Posterior vena cava (tissue), 2 donors: ENCODE results near the gene CAMTA1. TPM values are rescaled to one million over a fixed set of nuclear protein-coding genes. Genes with fewer than 3 reads are reported as not detected.
A peak's percentile ranks its signal among the peaks of the same experiment; 100 is the strongest.

Experiments used
- DNase-seq: peaks from one replicate; pipeline ENCODE4 v3.0.0-alpha.2; 2020; ENCODE audit warnings: low spot score
- intact Hi-C, 2 donors: fragments of 100-400 bp; cut with DNase I; formaldehyde crosslinking; loops; one replicate each; pipeline versions ENCODE4 v1.14.1 to v1.14.2; 2022 to 2023
- total RNA-seq, 2 donors: library from RNA; stranded (reverse); fragmentation: NEBNext Ultra II Directional; extraction: Animal tissue kit (Norgen Biotek cat#: 25700); gene quantifications; one replicate each; pipeline ENCODE4 v1.2.1, GENCODE V29; 2021
- donor health status: DM: yes; HTN: yes; CAD: no.
- donor health status: DM: yes; HTN: yes; CAD: no.

CAMTA1 gene
- total RNA-seq, 2 donors from 2014 or later, result 65.1 to 76.4 TPM

- DNase-seq, result no peak
- intact Hi-C loops, result no loop called here
Measured at GRCh38 chr1:6960860-6961259, 175.6 kb downstream of the CAMTA1 start.

- intact Hi-C loops, result no loop called here
- no peak for DNase-seq
Measured at GRCh38 chr1:6961289-6961688, 176.0 kb downstream of the CAMTA1 start.

DNA sequence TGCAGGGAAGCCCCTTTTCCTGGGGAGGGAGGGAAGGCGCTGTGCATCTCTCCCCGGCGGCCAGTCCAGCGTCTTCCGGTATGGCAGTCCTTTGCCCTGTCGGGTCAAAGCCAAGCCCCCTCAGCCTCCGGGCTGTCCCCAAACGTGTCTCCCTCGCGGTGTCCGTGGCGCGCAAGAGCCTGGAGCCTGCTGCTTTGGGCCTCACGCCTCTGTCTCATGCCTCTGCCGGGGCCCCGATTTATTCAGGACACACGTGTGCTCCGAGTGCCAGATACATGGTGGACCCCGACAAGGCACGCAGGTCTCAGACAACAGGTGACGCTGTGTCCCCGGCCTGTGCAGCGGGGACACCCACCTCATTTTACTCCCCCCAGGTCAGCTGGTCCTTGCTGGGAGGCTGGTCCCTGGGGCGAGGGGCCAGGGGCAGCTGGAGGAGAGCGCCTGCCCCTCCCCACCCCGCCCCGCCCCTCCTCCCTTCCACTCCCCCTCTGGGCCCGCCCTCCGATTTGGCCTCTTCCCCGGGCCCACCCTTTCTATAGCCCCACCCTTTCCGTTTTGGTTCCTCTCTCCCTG, 176.7 kb downstream of the CAMTA1 start:
- intact Hi-C loops, result no loop called here
- no peak for DNase-seq

GRCh38 chr1:6962478-6962995, 177.3 kb downstream of the CAMTA1 start:
- intact Hi-C loops, result no loop called here
- DNase-seq, result peak; percentile 86

GRCh38 chr1:6962996-6963911, 178.0 kb downstream of the CAMTA1 start:
- intact Hi-C loops, result no loop called here
- peak; percentile 93 for DNase-seq

DNA sequence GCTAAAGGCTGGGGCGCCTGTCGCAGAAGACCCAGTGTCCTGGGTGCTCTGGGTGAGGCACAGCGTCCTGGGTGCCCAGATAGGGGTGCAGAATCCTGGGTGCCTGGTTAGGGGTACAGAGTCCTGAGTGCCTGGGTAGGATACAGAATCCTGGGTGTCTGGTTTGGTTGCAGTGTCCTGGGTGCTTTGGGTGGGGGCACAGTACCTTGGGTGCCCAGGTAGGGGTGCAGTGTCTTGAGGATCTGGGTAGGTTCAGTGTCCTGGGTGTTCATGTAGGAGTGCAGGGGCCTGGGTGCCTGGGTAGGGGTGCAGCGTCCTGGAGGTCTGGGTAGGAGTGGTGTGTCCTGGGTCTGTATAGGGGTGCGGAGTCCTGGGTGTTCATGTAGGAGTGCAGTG, 178.7 kb downstream of the CAMTA1 start:
- intact Hi-C loops, result no loop called here
- no peak for DNase-seq

GRCh38 chr1:6965083-6965934, 180.1 kb downstream of the CAMTA1 start:
- intact Hi-C loops, result no loop called here

DNA sequence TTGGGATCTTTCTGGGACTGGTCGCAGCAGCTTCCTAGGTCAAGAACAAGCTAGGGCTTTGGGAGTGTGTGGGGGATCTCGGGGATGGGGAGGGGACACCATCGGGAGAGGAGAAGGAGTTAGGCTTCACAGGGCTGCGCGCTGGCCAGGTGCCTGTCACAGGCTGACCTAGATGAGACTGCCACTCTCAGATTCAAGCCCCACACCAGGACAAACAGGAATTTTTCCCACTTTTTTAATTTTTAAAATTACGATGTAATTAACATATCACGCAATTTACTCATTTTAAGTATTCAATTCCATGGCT, 180.6 kb downstream of the CAMTA1 start:
- intact Hi-C loops, result no loop called here
- DNase-seq, result no peak

More at GRCh38 chr1:6965083-6965934, 180.1 kb downstream of the CAMTA1 start:
- DNase-seq, result no peak

DNA sequence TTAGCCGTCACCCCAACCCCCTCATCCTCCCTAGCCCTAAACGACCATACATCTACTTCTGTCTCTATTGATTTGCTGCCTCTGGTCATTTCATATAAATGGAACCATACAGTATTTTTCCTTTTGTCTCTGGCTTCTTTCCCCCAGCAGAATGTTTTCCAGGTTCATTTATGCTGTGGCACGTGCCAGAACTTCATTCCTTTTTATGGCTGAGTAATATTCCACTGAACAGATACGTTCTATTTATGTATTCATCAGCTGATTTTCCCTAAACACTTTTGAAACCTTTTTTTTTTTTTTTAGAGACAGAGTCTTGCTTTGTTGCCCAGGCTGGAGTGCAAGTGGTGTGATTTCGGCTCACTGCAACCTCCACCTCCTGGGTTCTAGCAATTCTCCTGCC, 181.1 kb downstream of the CAMTA1 start:
- intact Hi-C loops, result no loop called here
- no peak for DNase-seq

DNA sequence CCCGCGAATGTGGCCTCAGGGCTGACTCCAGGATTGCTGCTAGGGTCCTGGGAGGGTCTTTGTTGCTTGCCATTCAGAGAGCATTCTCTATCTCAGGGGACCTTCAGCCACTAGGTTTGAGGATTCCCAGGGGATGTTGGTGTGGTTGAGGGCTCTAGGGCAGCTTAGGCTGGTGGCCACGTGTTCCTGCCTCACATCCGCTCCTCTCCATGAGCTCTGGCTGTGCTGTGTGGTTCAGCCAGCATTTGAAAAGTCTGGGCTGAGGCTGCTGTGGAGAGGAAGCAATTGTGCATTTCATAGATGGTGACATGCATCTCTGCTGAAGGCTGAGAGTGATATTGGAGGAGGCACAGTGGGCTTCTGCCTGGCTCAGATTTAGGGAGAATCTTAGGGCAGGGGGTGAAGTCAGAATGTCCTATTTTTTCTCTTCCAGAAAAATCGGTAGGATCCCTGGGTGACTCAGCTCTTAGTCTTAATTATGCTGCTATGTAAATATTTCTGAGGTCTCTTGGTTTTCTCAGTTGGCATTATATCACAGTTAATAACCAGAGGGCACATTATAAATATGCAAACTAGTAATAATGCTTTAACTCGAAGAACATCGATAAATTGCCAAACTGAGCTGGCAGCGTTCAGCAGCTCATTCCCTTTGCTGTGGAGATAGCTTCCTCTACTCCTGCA, 182.3 kb downstream of the CAMTA1 start:
- intact Hi-C loops, result no loop called here
- no peak for DNase-seq

DNA sequence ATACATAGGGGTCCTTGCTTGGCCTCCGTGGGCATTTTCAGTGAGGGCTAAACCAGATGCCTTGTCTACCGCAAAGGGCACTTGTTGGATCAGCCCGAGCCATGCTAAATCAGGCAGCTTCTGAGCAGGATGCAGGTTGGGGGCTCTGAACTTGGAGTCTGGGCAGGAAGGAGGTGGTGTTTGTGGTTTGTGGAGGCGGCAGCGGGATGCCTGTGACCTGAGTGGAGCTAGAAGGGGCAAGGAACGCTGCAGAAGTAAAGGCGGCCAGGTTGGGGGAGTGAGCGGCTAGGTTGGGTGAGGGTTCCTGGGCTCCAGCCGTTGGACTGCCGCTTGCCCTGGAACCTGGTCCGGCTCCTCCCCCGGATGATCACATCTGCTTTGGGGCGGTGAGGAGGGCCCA, 183.9 kb downstream of the CAMTA1 start:
- intact Hi-C loops, result no loop called here
- DNase-seq, result peak; percentile 37

- peak; percentile 5 for DNase-seq
- intact Hi-C loops, result no loop called here
Measured at GRCh38 chr1:6969762-6970161, 184.5 kb downstream of the CAMTA1 start.

DNA sequence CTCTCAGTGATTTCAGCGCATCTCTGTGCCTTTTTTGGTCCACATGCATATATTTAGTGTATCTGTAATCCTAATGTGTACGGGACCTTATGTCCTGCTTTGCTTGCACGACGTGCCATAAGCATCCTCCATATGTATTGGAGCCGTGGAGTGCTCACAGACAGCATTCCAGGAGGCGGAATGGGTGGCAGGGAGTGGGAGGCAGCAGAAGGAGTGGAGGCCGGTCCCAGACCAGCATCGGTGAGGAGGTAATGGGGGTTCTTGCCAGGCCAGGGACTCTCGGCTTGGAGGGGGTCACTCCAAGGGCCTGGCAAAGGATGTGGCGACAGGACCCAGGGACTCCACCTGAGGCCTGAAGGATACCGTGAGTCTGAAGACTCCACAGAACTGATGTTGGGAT, 185.0 kb downstream of the CAMTA1 start:
- intact Hi-C loops, result no loop called here
- peak; percentile 51 for DNase-seq

GRCh38 chr1:6971048-6971447, 185.8 kb downstream of the CAMTA1 start:
- intact Hi-C loops, result no loop called here

DNA sequence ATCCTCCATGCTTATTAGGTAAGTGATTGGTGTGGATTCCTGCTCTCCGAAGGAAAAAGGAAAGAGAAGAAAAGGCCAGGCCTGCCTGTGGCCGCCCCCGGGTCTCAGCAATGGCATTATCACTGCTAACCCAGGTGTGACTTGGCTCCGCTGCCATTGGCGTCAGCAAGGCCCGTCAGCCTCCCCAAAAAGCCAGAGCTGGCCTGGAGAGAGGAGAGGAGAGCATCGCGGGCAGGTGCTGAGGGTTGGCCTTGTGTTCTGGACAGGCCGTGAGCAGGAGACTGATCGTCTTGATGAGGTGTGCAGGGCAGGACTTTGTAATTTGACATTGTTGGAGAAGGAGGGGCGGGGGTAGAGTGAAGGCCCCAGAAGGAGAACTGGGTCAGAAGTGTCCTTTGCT, 186.4 kb downstream of the CAMTA1 start:
- intact Hi-C loops, result no loop called here
- DNase-seq, result peak; percentile 49

More at GRCh38 chr1:6971048-6971447, 185.8 kb downstream of the CAMTA1 start:
- DNase-seq, result peak; percentile 25

DNA sequence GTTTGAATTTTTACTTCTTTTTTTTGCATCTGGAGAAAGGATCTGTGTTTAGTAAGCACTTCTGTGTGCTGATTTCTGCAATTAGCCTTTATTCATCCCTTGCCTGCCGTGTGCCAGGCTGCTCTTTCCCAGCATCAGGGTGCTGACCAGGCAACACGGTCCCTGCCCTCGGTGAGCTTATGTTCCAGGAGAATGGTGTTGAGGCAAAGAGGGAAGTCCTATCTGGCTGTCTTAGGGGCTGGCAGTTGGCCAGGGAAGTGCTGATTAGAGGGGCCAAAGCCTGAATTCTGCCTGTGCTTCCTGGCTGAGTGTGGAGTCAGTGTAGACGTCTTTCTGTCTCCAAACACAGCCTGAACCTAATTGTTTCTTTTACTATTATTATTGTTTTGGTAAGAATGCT, 187.1 kb downstream of the CAMTA1 start:
- intact Hi-C loops, result no loop called here
- peak; percentile 24 for DNase-seq

- intact Hi-C loops, result no loop called here
- DNase-seq, result peak; percentile 22
Measured at GRCh38 chr1:6975331-6976043, 190.2 kb downstream of the CAMTA1 start.

- intact Hi-C loops, result no loop called here
- peak; percentile 55 for DNase-seq
Measured at GRCh38 chr1:6976044-6976375, 190.8 kb downstream of the CAMTA1 start.
